GM23338 (cell line): ENCODE measurements around the gene SLC17A8.

Experiments used
- CREB1 ChIP-seq: fragments of 250-450 bp; sonication (Bioruptor Pico); IDR thresholded peaks from 2 replicates; pipeline ENCODE4 v1.5.0; 2020; ENCODE audit warnings: low read depth, mild to moderate bottlenecking, moderate library complexity
- CTCF ChIP-seq, 2 experiments: fragments of 200-600 bp in 1 of 2; sonication (generic) in 1 of 2; conservative IDR thresholded peaks; 2 replicates each; pipeline versions ENCODE4 v1.5.1 to v1.6.1; 2016 to 2017; ENCODE audit warnings: antibody characterized with exemption in 2 of 2, low read depth in 2 of 2, mild to moderate bottlenecking in 2 of 2, moderate library complexity in 1 of 2
- EZH2 ChIP-seq: fragments of 200-600 bp; sonication (generic); IDR thresholded peaks from one replicate; pipeline ENCODE4 v1.8.0; 2017; ENCODE audit warnings: antibody characterized with exemption, mild to moderate bottlenecking, low read depth; ENCODE audit not compliant: unreplicated experiment
- EZH2phosphoT487 ChIP-seq: fragments of 200-600 bp; sonication (generic); IDR thresholded peaks from one replicate; pipeline ENCODE4 v1.8.1; 2018; ENCODE audit warnings: antibody characterized with exemption; ENCODE audit not compliant: unreplicated experiment
- JUNB ChIP-seq: IDR thresholded peaks from one replicate; pipeline ENCODE4 v1.6.1; 2016; ENCODE audit warnings: antibody characterized with exemption; ENCODE audit not compliant: unreplicated experiment
- NANOG ChIP-seq: IDR thresholded peaks from 2 replicates; pipeline ENCODE4 v1.6.1; 2016; ENCODE audit warnings: antibody characterized with exemption, borderline replicate concordance
- POLR2AphosphoS5 ChIP-seq: IDR thresholded peaks from 2 replicates; pipeline ENCODE4 v1.6.1; 2016; ENCODE audit warnings: antibody characterized with exemption, low read depth
- STAT1 ChIP-seq: IDR thresholded peaks from one replicate; pipeline ENCODE4 v1.6.1; 2016; ENCODE audit warnings: antibody characterized with exemption; ENCODE audit not compliant: unreplicated experiment
- ZNF331 ChIP-seq: fragments of 250-450 bp; sonication (Bioruptor Pico); IDR thresholded peaks from 2 replicates; pipeline ENCODE4 v1.5.0; 2020; ENCODE audit warnings: low read depth, mild to moderate bottlenecking, moderate library complexity
- TF ChIP-seq, protein P1 (sequence below): IDR thresholded peaks from one replicate; pipeline ENCODE4 v1.6.1; 2018; ENCODE audit warnings: antibody characterized with exemption; ENCODE audit not compliant: unreplicated experiment

DNA sequence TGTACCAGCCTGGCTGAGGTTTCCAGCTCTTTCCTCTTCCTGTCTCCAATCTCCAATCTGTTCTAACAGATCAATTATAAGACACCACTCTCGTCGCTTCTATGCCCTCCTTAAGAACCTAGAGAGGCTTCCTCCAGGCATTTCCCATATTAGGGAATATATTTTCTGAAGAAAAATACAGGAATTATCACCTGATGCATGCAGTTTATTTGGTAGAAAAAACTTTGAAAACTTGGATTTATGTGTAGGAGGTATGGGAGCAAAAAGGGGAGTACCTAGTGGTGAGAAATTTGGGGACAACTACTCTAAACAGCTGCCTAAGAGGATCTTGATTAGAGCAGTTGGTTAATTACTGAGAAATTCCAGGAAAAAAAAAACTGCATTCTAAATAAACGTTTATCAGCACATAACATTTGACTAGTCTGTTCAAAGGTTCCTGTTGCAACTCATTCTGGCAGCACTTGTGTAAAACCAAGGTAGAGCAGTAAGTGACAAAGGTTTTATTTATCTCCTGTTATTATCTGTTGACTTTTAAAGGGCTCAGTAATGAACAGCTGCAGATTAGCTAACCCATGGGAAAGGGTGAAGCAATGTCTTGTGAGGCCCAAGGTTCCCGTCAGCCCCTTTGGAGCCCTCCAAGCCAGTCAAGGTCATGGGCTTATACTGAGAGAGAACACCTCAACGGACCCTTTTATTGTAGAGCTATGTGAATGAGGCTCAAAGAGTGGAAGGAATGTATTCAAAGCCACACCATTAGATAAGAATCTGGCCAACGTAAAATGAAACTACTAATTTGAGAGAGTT, 80.4 kb downstream of the SLC17A8 start:
- TF ChIP-seq EZH2phosphoT487: no peak
- no peak for TF ChIP-seq POLR2AphosphoS5
- TF ChIP-seq CTCF (conservative IDR thresholded peaks at IDR 0.05; ENCODE audit: low read depth in 2 of 2): no peak
- TF ChIP-seq NANOG: no peak
- TF ChIP-seq, protein P1, sequence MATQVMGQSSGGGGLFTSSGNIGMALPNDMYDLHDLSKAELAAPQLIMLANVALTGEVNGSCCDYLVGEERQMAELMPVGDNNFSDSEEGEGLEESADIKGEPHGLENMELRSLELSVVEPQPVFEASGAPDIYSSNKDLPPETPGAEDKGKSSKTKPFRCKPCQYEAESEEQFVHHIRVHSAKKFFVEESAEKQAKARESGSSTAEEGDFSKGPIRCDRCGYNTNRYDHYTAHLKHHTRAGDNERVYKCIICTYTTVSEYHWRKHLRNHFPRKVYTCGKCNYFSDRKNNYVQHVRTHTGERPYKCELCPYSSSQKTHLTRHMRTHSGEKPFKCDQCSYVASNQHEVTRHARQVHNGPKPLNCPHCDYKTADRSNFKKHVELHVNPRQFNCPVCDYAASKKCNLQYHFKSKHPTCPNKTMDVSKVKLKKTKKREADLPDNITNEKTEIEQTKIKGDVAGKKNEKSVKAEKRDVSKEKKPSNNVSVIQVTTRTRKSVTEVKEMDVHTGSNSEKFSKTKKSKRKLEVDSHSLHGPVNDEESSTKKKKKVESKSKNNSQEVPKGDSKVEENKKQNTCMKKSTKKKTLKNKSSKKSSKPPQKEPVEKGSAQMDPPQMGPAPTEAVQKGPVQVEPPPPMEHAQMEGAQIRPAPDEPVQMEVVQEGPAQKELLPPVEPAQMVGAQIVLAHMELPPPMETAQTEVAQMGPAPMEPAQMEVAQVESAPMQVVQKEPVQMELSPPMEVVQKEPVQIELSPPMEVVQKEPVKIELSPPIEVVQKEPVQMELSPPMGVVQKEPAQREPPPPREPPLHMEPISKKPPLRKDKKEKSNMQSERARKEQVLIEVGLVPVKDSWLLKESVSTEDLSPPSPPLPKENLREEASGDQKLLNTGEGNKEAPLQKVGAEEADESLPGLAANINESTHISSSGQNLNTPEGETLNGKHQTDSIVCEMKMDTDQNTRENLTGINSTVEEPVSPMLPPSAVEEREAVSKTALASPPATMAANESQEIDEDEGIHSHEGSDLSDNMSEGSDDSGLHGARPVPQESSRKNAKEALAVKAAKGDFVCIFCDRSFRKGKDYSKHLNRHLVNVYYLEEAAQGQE: no peak
- TF ChIP-seq EZH2: no peak
- no peak for TF ChIP-seq CREB1 (CRISPR knock-in tag)
- TF ChIP-seq STAT1: no peak
- TF ChIP-seq ZNF331: no peak
- no peak for TF ChIP-seq JUNB
